A549 (cell line): Measurements from ENCODE around the gene SEMA3C.

Source experiments
- CEBPB ChIP-seq, 2 experiments: fragments of >200 bp in 1 of 2; sonication (Bioruptor Twin) in 1 of 2; formaldehyde crosslinking in 1 of 2; IDR thresholded peaks; 2 replicates each; pipeline ENCODE4 v1.6.1; 2012 to 2016
- EP300 ChIP-seq, 2 experiments: fragments of >200 bp; sonication (Bioruptor Twin); formaldehyde crosslinking; IDR thresholded peaks; 2 replicates in 1 of 2; 3 replicates in 1 of 2; pipeline ENCODE4 v1.6.1; 2016 to 2017
- HOXA7 ChIP-seq: fragments of 250-450 bp; sonication (Bioruptor Pico); IDR thresholded peaks from 2 replicates; pipeline ENCODE4 v1.5.0; 2020; ENCODE audit warnings: mild to moderate bottlenecking, moderate library complexity
- TF ChIP-seq, protein P1 (sequence below): fragments of >200 bp; sonication (Bioruptor Twin); formaldehyde crosslinking; IDR thresholded peaks from 3 replicates; pipeline ENCODE4 v1.5.1; 2016
- TF ChIP-seq, protein P2 (sequence below): IDR thresholded peaks from 2 replicates; pipeline ENCODE4 v1.6.1; 2012

DNA sequence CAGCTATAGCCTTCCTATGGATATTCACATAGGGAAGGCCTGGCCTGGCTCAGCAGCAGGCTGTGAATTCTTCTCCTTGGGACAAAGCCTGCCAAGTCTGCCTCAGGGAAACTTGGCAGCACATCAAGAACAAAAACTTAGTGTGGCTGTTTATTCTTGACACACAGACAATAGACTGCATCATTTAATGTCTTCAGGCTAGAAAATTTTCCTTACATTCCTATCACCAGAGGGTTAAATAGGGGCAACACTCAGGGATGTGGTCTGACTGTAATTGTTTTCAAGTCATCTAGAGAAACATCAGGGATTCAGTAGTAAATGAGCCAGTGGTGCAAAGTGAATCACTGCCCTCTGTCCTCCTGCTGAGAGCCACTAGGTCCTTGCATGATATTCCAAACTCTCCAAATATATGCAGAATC, 137.3 kb downstream of the SEMA3C start:
- TF ChIP-seq, protein P1, sequence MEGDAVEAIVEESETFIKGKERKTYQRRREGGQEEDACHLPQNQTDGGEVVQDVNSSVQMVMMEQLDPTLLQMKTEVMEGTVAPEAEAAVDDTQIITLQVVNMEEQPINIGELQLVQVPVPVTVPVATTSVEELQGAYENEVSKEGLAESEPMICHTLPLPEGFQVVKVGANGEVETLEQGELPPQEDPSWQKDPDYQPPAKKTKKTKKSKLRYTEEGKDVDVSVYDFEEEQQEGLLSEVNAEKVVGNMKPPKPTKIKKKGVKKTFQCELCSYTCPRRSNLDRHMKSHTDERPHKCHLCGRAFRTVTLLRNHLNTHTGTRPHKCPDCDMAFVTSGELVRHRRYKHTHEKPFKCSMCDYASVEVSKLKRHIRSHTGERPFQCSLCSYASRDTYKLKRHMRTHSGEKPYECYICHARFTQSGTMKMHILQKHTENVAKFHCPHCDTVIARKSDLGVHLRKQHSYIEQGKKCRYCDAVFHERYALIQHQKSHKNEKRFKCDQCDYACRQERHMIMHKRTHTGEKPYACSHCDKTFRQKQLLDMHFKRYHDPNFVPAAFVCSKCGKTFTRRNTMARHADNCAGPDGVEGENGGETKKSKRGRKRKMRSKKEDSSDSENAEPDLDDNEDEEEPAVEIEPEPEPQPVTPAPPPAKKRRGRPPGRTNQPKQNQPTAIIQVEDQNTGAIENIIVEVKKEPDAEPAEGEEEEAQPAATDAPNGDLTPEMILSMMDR, result no peak
- no peak; a peak in 1 of 4 replicates for TF ChIP-seq CEBPB (IDR thresholded peaks at IDR 0.05)
- TF ChIP-seq, protein P2, sequence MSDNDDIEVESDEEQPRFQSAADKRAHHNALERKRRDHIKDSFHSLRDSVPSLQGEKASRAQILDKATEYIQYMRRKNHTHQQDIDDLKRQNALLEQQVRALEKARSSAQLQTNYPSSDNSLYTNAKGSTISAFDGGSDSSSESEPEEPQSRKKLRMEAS, result peak; percentile 34; the same call in 1 of the 2 replicates
- peak; percentile 25 to 66; a peak in 1 of 5 replicates for TF ChIP-seq EP300 (IDR thresholded peaks at IDR 0.05)
- no peak for TF ChIP-seq HOXA7 (CRISPR knock-in tag)
